Suprapubic skin (tissue), 3 donors: ENCODE results near the gene ATP11B.

Experiments used
- POLR2A ChIP-seq, 2 donors: fragments of 450-650 bp; IDR thresholded peaks; one replicate each; pipeline ENCODE4 v1.6.1; 2017; ENCODE audit warnings: antibody characterized with exemption in 2 of 2, mild to moderate bottlenecking in 2 of 2, moderate library complexity in 2 of 2
- TF ChIP-seq, protein P1 (sequence below), 2 donors: fragments of 200-600 bp in 1 of 2; fragments of 450-650 bp in 1 of 2; sonication (generic) in 1 of 2; IDR thresholded peaks; one replicate each; pipeline ENCODE4 v1.5.1; 2016 to 2019; ENCODE audit warnings: antibody characterized with exemption in 2 of 2, mild to moderate bottlenecking in 1 of 2, moderate library complexity in 1 of 2

DNA sequence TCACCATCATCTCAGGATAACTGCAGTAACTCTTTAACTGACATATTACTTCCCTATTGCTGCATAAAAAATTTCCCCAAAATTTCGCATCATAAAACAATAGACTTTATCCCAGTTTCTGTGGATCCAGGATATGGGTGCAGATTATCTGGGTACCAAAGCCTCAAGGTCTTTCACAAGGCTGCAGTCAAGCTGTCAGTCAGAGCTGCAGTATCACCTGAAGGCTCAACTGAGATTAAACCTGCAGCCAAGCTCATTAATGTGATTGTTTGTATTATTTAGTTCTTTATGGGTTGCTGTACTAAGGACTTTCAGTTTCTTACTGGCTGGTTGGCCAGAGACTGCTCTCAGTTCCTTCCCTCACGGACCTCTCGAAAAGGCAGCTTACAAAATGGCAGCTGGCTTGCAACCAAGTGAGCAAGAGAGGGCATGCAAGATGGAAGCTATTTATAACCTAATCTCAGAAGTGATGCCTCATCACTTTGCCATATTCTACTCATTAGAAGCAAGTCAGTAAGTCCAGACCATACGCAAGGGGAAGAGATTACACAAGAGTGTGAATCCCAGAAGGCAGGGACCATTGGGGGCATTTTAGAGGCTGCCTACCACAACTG, 132.1 kb downstream of the ATP11B start:
- TF ChIP-seq POLR2A (IDR thresholded peaks at IDR 0.05) = no peak
- TF ChIP-seq, protein P1, sequence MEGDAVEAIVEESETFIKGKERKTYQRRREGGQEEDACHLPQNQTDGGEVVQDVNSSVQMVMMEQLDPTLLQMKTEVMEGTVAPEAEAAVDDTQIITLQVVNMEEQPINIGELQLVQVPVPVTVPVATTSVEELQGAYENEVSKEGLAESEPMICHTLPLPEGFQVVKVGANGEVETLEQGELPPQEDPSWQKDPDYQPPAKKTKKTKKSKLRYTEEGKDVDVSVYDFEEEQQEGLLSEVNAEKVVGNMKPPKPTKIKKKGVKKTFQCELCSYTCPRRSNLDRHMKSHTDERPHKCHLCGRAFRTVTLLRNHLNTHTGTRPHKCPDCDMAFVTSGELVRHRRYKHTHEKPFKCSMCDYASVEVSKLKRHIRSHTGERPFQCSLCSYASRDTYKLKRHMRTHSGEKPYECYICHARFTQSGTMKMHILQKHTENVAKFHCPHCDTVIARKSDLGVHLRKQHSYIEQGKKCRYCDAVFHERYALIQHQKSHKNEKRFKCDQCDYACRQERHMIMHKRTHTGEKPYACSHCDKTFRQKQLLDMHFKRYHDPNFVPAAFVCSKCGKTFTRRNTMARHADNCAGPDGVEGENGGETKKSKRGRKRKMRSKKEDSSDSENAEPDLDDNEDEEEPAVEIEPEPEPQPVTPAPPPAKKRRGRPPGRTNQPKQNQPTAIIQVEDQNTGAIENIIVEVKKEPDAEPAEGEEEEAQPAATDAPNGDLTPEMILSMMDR (IDR thresholded peaks at IDR 0.05) = no peak
